Fibroblast of peridontal ligament (primary cell): ENCODE data around the gene ANXA7.
A peak's percentile ranks its signal among the peaks of the same experiment; 100 is the strongest.
"Not testable (repeated sequence)": the region's sequence is repeated elsewhere in the genome, so short reads cannot be mapped to it uniquely, and the experiment has no call there.

Experiments
- DNase-seq: peaks from one replicate; pipeline ENCODE4 v3.0.0-alpha.2; 2010; ENCODE audit errors: extremely low read depth

Gene ANXA7

DNA sequence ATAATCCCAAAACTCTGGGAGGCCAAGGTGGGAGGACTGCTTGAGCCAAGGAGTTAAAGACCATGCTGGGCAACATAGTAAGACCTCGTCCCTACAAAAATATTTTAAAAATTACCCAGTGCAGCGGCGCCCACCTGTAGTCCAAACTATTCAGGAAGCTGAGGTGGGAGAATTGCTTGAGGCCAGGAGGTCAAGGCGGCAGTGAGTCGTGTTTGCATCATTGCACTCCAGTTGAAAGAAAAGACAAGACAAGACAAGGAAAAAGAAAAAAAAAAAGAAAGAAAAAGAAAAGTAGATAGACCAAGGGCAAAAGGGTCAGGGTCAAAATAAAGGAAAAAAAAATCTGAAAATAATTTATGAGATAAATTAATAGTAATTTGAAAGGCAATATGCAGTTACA is 5.8 kb downstream of the ANXA7 start:
- DNase-seq, result no peak

DNA sequence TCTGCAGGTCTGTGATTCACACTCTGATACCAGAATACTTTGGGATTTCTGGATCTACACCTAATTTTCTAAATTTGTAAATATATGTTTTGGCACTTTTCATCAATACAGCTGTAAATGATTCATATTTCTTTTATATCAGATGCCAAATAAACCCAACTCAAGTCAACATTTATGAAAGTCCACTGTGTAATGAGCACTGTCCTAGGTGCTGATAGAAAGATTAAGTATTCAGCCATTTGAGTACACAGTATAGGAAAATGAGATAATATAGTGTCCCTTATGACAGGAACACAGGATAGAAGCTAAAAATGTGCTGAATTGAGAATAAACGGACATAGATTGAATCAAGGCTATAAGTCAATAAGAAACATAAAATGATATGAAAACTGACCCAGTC is 6.4 kb downstream of the ANXA7 start:
- no peak for DNase-seq

DNA sequence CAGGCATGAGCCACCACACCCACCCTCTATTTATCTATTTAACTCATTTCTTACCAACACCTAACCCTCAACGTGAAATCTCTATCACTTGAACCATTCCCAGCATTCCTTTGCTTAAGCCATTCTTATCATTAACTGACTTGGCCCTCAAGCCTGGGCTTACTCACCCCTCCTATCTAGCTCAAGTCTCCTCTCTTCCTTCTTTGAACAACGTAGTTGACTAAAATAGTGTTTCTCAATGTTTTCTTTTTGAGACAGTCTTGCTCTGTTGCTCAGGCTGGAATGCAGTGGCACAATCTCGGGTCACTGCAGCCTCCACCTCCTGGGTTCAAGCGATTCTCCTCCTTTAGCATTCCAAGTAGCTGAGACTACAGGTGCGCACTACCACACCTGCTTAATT is 7.0 kb downstream of the ANXA7 start:
- DNase-seq, result no peak

DNA sequence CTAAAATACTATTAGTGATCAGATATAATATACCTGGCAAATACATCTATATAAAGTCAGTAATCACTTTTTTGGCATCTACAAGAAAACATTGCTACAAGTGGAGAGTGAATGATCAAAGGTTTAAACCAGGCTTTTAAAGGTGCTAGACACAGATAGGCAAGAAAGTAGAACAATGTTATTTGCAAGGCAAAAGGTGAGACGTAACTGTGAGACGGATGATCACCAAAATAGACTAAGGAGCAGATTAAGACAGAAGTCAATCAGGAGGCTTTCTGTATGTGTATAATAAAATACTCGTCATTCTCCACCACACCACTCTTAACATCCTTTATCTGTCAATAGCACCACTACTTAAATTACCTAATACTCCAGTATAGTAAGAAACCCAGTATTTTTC is 8.3 kb downstream of the ANXA7 start:
- no peak for DNase-seq

DNA sequence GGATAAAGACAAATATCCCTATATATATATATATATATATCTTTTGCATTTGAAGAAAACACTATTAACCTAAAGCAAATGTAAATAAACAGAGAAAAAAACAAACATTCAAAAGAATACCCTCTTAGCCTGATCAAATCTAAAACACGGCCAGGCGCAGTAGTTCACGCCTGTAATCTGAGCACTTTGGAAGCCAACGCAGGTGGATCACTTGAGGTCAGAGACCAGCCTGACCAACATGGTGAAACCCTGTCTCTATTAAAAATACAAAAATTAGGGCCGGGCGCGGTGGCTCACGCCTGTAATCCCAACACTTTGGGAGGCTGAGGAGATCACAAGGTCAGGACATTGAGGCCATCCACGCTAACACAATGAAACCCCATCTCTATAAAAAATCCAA is 9.2 kb downstream of the ANXA7 start:
- no peak for DNase-seq

DNA sequence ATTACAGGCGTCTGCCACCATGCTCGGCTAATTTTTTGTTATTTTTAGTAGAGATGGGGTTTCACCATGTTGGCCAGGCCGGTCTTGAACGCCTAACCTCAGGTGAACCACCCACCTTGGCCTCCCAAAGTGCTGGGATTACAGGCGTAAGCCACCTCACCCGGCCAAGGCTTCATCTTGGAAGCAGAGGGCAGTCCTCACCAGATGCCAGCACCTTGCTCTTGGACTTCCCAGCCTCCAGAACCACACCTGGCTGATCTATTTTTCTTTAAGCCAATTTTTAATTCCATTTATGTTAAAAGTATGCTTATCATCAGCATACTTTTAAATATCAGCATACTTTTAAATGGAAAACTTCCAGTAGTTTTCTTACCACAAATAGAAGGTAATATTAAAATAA is 12.2 kb downstream of the ANXA7 start:
- DNase-seq, result no peak

DNA sequence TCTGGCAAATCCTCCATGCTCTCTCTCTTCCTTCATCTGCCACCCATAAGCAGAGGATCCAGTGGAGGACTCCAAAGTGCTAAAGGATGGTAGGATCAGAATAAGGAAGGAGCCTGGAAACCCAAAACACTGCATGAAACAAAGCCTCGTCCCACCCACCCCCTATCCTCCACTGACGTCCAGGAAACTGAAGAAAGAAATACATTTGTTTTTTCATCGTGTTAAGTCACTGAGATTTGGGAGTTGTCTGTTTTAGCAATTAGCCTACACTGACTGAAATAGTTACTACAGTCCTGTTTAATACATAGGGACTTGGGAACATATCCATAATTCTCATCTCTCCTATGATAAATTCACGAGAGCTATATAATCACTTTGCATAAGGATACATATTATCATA is 14.8 kb downstream of the ANXA7 start:
- DNase-seq, result no peak

DNA sequence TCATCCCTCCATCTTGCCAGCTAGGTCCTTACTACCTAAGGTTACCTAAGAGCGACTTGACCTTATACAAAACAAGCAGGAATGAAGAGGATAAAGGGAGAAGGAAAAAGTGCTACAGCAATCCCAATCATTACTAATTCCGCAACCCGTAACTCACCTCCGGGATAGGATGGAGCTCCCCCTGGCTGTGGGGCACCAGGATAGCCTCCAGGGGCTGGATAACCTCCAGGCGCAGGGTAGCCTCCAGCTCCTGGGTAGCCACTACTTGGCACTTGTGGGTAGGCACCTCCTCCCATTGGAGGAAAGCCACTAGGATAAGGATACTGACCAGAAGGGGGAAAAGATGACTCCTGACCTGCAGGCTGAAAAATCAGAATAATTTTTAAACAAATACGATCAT is 15.8 kb downstream of the ANXA7 start:
- DNase-seq, result no peak

DNA sequence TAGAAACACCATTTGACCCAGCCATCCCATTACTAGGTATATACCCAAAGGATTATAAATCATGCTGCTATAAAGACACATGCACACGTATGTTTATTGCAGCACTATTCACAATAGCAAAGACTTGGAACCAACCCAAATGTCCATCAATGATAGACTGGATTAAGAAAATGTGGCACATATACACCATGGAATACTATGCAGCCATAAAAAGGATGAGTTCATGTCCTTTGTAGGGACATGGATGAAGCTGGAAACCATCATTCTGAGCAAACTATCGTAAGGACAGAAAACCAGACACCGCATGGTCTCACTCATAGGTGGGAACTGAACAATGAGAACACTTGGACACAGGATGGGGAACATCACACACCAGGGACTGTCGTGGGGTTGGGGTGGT is 19.5 kb downstream of the ANXA7 start:
- not testable (repeated sequence) for DNase-seq

DNA sequence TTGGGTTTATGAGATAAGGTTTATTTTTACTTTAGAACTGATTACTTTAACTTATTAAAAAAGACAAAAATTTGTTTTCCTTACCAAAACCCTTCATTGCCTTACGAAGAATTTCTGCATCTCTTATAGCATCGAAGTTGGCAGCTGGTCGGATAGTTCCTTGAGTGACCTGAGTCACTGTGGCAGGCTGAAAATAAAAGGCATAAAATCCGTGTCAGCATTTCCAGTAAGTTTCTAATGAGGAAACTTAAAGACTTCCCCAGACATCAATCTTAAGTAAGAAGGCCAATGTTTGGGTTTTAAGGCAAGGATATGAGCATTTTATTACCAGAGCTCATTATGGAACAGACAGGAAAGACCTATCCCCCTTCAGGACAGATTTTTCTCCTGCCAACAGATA is 25.6 kb downstream of the ANXA7 start:
- DNase-seq, result no peak

DNA sequence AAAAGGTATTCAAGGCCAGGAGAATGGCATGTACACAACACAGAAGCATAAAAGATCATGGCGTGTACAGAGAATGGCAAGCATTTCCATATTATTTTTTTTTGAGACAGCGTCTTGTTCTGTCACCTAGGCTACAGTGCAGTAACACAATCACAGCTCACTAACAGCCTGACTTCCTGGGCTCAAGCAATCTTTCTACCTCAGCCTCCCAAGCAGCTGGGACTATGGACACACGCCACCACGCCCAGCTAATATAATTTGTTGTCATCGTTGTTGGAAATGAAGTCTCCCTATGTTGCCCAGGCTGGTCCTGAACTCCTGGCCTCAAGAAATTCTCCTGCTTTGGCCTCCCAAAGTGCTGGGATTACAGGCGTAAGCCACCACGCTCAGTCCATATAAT is 27.3 kb downstream of the ANXA7 start:
- no peak for DNase-seq

DNA sequence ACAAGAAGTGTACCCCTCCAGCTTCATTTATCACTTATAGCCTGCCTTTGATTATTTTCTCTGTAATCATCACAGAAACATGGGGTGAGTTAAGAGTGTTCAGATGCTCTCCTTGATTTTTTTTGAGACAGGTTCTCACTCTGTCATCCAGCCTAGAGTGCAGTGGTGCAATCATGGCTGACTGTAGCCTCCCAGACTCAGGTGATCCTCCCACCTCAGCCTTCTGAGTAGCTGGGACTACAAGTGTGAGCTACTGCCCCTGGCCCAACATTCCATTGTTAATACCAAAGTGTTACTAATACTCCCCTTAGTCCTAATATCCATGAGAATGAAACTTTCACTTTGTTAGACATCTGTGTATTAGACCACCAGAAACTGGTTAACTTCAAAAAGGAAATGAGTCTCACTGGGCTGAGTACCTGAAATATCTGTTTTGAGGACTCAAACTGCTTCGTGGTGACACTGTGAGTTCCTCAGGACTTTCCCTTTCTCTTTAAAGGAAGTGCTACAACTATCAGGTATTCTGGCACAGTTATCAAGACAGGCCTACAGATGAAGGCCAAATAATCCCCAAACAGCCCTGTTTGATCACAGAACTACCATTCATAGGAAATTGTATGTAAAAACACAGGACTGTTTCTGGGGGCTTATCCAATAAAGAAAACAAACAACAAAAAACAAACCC is 34.7 kb downstream of the ANXA7 start:
- DNase-seq, result no peak

DNA sequence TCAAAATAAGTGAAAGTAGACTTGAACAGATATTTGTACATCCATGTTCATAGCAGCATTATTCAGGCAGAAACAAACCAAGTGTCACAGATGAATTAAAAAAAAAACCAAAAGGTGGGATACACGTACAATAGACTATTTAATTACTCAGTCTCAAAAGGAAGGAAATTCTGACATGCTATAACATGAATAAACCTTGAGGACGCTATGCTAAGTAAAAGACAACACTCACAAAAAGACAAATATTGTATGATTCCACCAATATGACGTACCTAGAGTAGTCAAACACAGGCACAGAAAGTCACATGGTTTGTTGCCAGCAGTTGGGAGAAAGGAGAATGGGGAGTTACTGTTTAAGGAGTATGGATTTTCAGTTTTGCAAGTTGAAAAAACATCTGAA is 37.2 kb downstream of the ANXA7 start:
- DNase-seq, result no peak

DNA sequence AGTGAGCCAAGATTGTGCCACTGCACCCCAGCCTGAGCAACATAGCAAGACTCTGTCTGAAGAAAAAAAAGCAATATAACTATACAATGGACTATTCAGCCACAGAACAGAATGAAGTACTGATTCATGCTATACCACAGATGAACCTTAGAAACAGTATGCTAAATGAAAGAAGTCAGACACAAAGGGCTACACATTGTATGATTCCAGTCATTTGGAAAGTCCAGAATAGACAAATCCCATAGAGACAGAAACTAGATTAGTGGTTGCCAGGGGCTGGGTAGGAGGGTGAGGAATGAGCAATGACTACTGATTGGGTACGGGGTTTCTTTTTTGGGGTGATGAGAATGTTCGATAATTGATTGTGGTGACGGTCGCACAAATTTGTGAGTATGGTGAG is 45.6 kb downstream of the ANXA7 start:
- no peak for DNase-seq

DNA sequence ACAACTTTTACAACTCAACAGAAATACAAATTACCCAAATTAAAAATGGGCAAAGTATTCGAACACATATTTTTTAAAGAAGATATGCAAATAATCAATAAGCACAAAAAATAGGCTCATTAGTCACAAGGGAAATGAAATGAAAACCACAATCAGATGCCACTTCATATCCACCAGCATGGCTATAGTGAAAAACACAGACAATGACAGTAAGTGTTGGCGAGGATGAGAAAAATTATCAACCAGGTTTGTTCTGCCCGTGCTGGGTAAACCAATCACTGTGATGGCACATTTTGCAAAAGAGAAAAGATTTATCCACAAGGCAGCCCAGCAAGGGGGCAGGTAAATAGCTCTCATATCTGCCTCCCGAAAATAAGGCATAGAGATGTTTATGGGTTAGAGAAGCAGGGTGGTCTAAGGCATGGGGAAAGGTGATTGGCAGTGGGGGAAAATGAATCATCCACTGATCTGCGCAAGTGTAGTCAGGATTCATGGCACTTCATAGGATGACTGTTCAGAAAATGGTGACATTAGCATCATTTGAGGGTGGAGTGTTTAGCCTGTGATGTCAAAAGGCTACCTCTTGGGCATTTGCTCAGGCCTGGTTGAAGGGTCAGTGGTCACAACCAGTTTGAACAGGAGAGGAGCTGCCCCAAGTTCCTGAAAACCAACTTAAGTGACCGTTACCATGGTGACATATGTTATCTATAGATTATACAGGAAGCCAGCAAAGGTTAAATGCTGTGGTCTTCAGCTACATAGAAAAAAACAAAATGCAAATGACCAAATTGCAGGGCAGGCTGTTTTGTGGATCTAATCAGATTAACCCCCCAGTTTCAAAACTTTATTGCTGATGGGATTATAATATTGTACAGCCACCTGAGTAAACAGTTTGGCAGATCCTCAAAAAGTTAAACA is 47.2 kb downstream of the ANXA7 start:
- no peak for DNase-seq

DNA sequence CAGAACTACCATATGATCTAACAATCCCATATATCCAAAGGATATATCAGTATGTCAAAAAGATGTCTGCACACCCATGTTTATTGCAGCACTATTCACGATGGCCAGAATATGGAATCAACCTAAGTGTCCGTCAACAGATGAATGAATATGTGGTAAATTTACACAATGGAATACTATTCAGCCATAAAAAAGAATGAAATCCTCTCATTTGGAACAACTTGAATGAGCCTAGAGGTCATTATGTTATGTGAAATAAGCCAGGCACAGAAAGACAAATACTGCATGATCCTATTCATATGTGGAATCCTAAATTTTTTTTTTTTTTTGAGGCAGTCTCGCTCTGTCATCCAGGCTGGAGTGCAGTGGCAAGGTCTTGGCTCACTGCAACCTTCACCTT is 48.9 kb downstream of the ANXA7 start:
- no peak for DNase-seq

DNA sequence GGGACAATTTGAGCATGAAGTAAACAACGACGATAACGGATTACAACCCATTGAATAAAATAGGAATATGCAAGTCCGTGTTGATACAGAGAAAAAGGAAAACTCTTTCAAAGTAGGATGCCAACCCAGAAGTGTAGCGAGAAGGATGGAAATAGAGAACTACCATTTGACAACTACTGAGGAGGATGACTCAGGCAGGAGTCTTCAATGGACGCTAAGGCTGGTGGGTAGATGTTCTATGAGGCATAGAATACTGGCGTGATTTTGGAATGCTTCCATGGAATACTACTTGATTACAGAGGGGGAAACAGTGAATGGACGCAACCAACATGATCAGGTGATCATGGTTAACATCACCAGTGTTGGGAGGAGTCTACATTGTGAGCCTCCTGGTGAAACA is 54.4 kb downstream of the ANXA7 start:
- no peak for DNase-seq

DNA sequence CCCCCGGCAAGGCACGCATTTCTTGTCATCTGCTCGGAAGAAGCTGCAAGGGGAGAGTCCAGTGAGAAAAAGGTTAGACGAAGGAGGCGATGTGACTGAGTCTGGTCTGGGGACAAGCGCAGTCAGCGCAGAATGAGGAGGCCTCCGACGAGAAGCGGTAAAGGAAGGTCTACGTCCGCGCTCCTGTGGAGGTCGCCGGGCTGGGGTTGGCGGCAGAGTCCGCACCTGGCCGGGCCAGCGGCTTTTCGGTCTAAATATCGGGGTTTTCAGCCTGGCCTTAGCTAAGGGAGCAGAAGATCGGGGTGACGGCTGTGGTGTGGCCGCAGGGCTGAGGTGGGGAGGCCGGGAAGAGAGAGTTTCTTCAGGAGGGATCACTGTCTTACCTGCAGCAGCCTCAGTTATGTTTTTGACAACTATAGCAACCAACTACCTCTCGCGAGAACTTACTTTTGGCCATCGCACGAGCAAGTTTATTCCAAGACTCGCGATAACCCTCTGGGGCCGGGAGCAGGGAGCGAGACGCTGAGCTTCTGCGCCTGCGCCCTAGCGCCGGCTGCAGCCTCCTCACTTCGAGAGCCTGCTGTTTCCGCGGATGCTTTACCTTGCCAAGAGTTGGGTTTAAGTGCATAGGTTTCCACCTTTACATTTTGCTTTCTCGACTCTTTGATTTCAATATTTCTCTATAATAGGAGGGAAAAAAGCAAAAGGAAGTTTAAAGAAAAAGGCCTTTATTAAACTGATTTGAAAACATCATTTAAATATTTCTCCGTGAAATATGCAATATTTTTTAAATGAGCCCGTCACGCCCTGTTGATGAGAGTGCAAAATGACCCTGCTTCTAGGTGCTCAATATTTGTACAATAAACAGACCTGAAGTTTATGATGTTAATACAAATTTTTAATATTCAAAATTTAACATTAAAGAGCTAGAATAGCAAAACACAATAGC is 55.3 kb downstream of the ANXA7 start, which contains the start of gene CFAP70:
CFAP70 (minus strand) TSS at position 534 of the 949 bp plus-strand sequence. CDS start 4,068 bp downstream, outside the sequence.
- DNase-seq, result peak; percentile 97

DNA sequence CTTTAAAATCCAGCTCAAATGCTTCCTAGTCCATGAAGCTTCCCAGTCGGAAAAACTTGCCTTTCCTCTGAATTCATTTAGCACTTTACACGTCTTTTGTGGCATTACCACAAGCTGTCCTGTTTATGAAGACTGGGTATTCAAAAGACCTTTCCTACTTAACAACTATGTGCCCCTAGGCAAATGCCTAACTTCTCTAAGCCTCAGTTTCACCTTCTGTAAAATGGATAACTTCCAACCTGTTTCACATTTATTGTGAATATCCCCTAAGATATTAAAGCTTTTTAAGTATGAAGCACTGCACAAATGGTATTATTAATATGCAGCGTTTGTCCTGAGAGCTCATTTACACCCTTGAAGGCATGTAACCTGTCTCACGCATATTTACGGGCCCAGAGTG is 56.0 kb downstream of the ANXA7 start:
- DNase-seq, result no peak

DNA sequence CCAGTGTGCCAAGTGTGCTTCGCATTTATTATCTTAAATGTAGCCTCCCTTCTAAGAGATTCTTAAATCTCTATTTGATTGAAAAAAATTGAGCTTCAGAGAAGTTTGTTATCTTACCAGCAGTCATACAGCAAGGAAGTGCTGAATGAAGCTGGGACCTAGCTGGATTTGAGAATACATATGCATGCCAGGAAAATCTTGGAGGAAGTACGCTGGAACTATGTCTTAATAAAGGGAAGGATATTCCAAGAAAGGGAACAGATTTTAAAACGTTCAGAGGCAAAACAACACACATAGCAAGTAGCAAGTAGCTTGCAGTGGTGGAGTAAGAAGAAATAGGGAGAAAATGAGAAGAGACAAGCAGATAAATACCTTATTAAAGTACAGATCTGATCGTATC is 56.7 kb downstream of the ANXA7 start:
- DNase-seq, result no peak

DNA sequence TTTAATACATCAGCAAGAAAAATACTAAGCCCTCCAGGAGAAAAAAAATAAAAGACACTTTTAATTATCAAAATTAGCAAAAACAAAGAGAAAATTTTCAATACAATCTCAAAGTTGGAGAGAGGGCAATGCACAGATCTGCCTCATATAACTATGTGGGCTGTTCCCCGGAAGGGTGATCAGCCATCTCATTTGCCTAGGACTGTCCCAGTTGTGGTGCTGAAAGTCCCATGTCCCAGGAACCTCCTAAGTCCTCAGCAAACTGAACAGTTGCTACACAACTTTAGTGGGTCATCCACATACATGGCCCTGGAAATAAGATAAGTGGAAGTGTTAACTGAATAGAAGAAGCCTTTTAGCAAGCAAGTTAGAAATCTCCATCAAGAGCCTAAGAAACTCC is 69.6 kb downstream of the ANXA7 start:
- DNase-seq, result no peak

DNA sequence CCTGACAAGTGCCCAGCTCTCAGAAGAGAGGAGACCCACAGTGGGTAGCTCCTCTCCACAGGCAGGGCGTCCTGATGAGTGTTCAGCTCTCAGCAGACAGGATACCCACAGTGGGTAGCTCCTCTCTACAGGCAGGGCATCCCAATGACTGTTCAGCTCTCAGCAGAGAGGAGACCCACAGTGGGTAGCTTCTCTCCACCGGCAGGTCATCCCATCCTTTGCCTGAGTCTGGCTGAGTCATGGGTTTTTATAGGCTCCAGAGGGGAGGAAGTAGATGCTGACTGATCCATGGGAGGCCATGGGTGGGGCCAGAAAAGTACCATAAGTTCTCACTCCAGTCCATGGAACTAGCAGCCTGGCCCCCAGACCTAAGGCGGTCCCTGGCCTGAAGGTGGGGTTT is 73.7 kb downstream of the ANXA7 start:
- no peak for DNase-seq
